Measurements from ENCODE around the gene KLK11. TPM values are rescaled to one million over a fixed set of nuclear protein-coding genes. Genes with fewer than 3 reads are reported as not detected.

KLK11 gene
- total and polyA plus RNA-seq, 2 donors (not counting 1 experiment from before 2014, with no cell fraction given): not detected

GRCh38 chr19:51019544-51019925 is 6.9 kb downstream of the KLK11 start, which contains the start of gene KLK10:
TSS of gene KLK10 (minus strand) at chr19:51019709. CDS start at chr19:51019130, 579 bp downstream.
- Histone ChIP-seq H3K9me3 (ENCODE audit: control extremely low read depth in 1 of 3, control insufficient read depth in 2 of 3, insufficient read depth in 1 of 3, low read length in 2 of 3) (peaks cover 0 to 30% (median 0%) of the 10 kb centered on the region in 3 donors), H3K9ac (ENCODE audit: low read length) (no peak within 1 kb of the TSS), H4K20me1 (ENCODE audit: control insufficient read depth, insufficient read depth, low read length, poor library complexity, severe bottlenecking) (no peaks in the 10 kb centered on the region), H3K4me3 (ENCODE audit: control extremely low read depth in 1 of 5, extremely low read depth in 1 of 5, insufficient read depth in 1 of 5, low read depth in 2 of 5, low read length in 4 of 5) (no peak within 1 kb of the TSS), H2AFZ (ENCODE audit: insufficient read depth, low read depth, low read length, poor library complexity, severe bottlenecking) (no peak within 1 kb of the TSS), H3K79me2 (ENCODE audit: control insufficient read depth, insufficient read depth, low read length) (no peaks in the 10 kb centered on the region), H3K4me2 (replicated peaks; ENCODE audit: low read depth, low read length, poor library complexity, severe bottlenecking) (peak within 1 kb of the TSS; percentile 33), H3K4me1 (ENCODE audit: control insufficient read depth in 2 of 2, insufficient read depth in 2 of 2, low read length in 2 of 2) (peaks cover 7 to 15% of the 10 kb centered on the region in 2 donors), H3K36me3 (replicated peaks in 1 of 2; ENCODE audit: control extremely low read depth in 1 of 2, control insufficient read depth in 1 of 2, extremely low read depth in 1 of 2, insufficient read depth in 2 of 2, low read length in 1 of 2) (no peaks in the 10 kb centered on the region), H3K27ac (ENCODE audit: low read length in 2 of 2) (no peak within 1 kb of the TSS), H3K27me3 (replicated peaks in 1 of 4; ENCODE audit: control extremely low read depth in 1 of 4, control insufficient read depth in 3 of 4, insufficient read depth in 4 of 4, low read length in 3 of 4) (peaks cover 0 to 44% (median 26%) of the 10 kb centered on the region in 4 experiments)
- intact Hi-C loops (cut with micrococcal nuclease): no loop called here
- 20% methylated on average over 8 of the region's 14 CpGs for WGBS (ENCODE audit: insufficient coverage)
- CTCF ChIA-PET: no interaction called here
- POLR2A ChIA-PET: no interaction called here
- Mint-ChIP-seq H3K9me3 (ENCODE audit: insufficient read depth) (no peaks in the 10 kb centered on the region), H3K4me3 (peak within 1 kb of the TSS; percentile 29), H3K4me1 (peaks cover 17% of the 10 kb centered on the region), H3K27ac (no peak within 1 kb of the TSS), H3K27me3 (peaks cover 46% of the 10 kb centered on the region)
- TF ChIP-seq EZH2 (IDR thresholded peaks at IDR 0.05; ENCODE audit: borderline replicate concordance, insufficient read depth, low read depth, low read length, poor library complexity, severe bottlenecking): no peak
- no peak for TF ChIP-seq CTCF (IDR thresholded peaks at IDR 0.05)
- no peak for ATAC-seq (ENCODE audit: low read depth)
- DNase-seq: no peak

GRCh38 chr19:51018745-51019543 is 7.5 kb downstream of the KLK11 start:
- Histone ChIP-seq H3K4me1 (ENCODE audit: control insufficient read depth in 2 of 2, insufficient read depth in 2 of 2, low read length in 2 of 2) (peaks cover 7 to 15% of the 10 kb centered on the region in 2 donors), H3K79me2 (ENCODE audit: control insufficient read depth, insufficient read depth, low read length) (no peaks in the 10 kb centered on the region), H3K36me3 (replicated peaks in 1 of 2; ENCODE audit: control extremely low read depth in 1 of 2, control insufficient read depth in 1 of 2, extremely low read depth in 1 of 2, insufficient read depth in 2 of 2, low read length in 1 of 2) (no peaks in the 10 kb centered on the region), H3K27me3 (replicated peaks in 1 of 4; ENCODE audit: control extremely low read depth in 1 of 4, control insufficient read depth in 3 of 4, insufficient read depth in 4 of 4, low read length in 3 of 4) (peaks cover 0 to 50% (median 29%) of the 10 kb centered on the region in 4 experiments), H3K27ac (ENCODE audit: low read length in 2 of 2) (no peak overlapping the region), H4K20me1 (ENCODE audit: control insufficient read depth, insufficient read depth, low read length, poor library complexity, severe bottlenecking) (no peaks in the 10 kb centered on the region), H3K4me3 (ENCODE audit: control extremely low read depth in 1 of 5, extremely low read depth in 1 of 5, insufficient read depth in 1 of 5, low read depth in 2 of 5, low read length in 4 of 5) (no peak overlapping the region), H2AFZ (ENCODE audit: insufficient read depth, low read depth, low read length, poor library complexity, severe bottlenecking) (no peak overlapping the region), H3K4me2 (replicated peaks; ENCODE audit: low read depth, low read length, poor library complexity, severe bottlenecking) (peak overlapping the region; percentile 33), H3K9ac (ENCODE audit: low read length) (no peak overlapping the region), H3K9me3 (ENCODE audit: control extremely low read depth in 1 of 3, control insufficient read depth in 2 of 3, insufficient read depth in 1 of 3, low read length in 2 of 3) (peaks cover 0 to 30% (median 0%) of the 10 kb centered on the region in 3 donors)
- DNase-seq: no peak
- CTCF ChIA-PET: no interaction called here
- Mint-ChIP-seq H3K27ac (no peak overlapping the region), H3K4me3 (peak overlapping the region; percentile 29), H3K9me3 (ENCODE audit: insufficient read depth) (no peaks in the 10 kb centered on the region), H3K27me3 (peaks cover 52% of the 10 kb centered on the region), H3K4me1 (peaks cover 17% of the 10 kb centered on the region)
- WGBS (ENCODE audit: insufficient coverage): 5% methylated on average over 63 of the region's 68 CpGs
- TF ChIP-seq CTCF (IDR thresholded peaks at IDR 0.05): no peak
- no peak for TF ChIP-seq EZH2 (IDR thresholded peaks at IDR 0.05; ENCODE audit: borderline replicate concordance, insufficient read depth, low read depth, low read length, poor library complexity, severe bottlenecking)
- POLR2A ChIA-PET: no interaction called here
- no peak for ATAC-seq (ENCODE audit: low read depth)
- intact Hi-C loops (cut with micrococcal nuclease): no loop called here

Data from B cell (primary cell).